Smooth muscle cell of the pulmonary artery (primary cell): ENCODE results near the gene HAUS8. TPM values are rescaled to one million over a fixed set of nuclear protein-coding genes. Genes with fewer than 3 reads are reported as not detected.

Experiments
- total RNA-seq: library from RNA; depleted of rRNA; stranded (reverse); fragments of >200 nt; gene quantifications from 2 replicates; pipeline ENCODE4 v1.2.3, GENCODE V29; 2014

The HAUS8 gene, protein sequence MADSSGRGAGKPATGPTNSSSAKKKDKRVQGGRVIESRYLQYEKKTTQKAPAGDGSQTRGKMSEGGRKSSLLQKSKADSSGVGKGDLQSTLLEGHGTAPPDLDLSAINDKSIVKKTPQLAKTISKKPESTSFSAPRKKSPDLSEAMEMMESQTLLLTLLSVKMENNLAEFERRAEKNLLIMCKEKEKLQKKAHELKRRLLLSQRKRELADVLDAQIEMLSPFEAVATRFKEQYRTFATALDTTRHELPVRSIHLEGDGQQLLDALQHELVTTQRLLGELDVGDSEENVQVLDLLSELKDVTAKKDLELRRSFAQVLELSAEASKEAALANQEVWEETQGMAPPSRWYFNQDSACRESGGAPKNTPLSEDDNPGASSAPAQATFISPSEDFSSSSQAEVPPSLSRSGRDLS
- total RNA-seq: 1.2 and 1.8 TPM in 2 replicates

GRCh38 chr19:17075035-17075863, at the start of gene HAUS8, which contains the start of gene MYO9B:
Gene HAUS8 (minus strand): TSS chr19:17075452. CDS start chr19:17075422, 30 bp downstream.
Gene MYO9B (plus strand): TSS chr19:17075777. CDS start chr19:17101718, 25,941 bp downstream.

GRCh38 chr19:17026706-17027534, 48.3 kb downstream of the HAUS8 start, which contains the start of gene CPAMD8:
Gene CPAMD8 (minus strand): TSS chr19:17026810. CDS start chr19:17026642, 168 bp downstream.

Other genes starting within 250 kb of the HAUS8 start
- 36.0 and 44.0 TPM in 2 replicates for gene SIN3B, start 246.1 kb downstream of the HAUS8 start, total RNA-seq
- 0.07 and 0.26 TPM in 2 replicates for gene F2RL3, start 186.5 kb downstream of the HAUS8 start, total RNA-seq
- 0.20 and 1.6 TPM in 2 replicates for gene CPAMD8, start 48.6 kb downstream of the HAUS8 start, total RNA-seq
- 71.8 and 85.1 TPM in 2 replicates for gene MYO9B, start 325 bp upstream of the HAUS8 start, total RNA-seq
- gene USE1, start 139.9 kb upstream of the HAUS8 start, total RNA-seq: 14.5 and 17.8 TPM in 2 replicates
- 2.7 and 5.0 TPM in 2 replicates for gene OCEL1, start 150.8 kb upstream of the HAUS8 start, total RNA-seq
- gene NR2F6, start 170.5 kb upstream of the HAUS8 start, total RNA-seq: 41.2 and 59.3 TPM in 2 replicates
- gene USHBP1, start 189.3 kb upstream of the HAUS8 start, total RNA-seq: 0.07 TPM in 1 of 2 replicates, not detected in the other
- gene BABAM1, start 192.0 kb upstream of the HAUS8 start, total RNA-seq: 61.7 and 68.7 TPM in 2 replicates
- gene ANKLE1, start 206.4 kb upstream of the HAUS8 start, total RNA-seq: 0.40 and 0.52 TPM in 2 replicates
- 13.8 and 14.9 TPM in 2 replicates for gene ABHD8, start 228.0 kb upstream of the HAUS8 start, total RNA-seq
- gene MRPL34, start 230.4 kb upstream of the HAUS8 start, total RNA-seq: 31.6 and 31.7 TPM in 2 replicates
- gene DDA1, start 234.1 kb upstream of the HAUS8 start, total RNA-seq: 29.8 and 36.2 TPM in 2 replicates